GM12801 (cell line): ENCODE results near the gene TUBA8.

Experiments used
- CTCF ChIP-seq: IDR thresholded peaks from one replicate; pipeline ENCODE4 v1.5.1; 2011; ENCODE audit warnings: control low read depth; ENCODE audit not compliant: insufficient read length; ENCODE audit errors: extremely low read depth

Gene TUBA8

GRCh38 chr22:18075101-18075719 lies 35.4 kb upstream of the TUBA8 start:
- no peak for TF ChIP-seq CTCF

GRCh38 chr22:18075720-18076497 lies 34.7 kb upstream of the TUBA8 start:
- no peak for TF ChIP-seq CTCF

DNA sequence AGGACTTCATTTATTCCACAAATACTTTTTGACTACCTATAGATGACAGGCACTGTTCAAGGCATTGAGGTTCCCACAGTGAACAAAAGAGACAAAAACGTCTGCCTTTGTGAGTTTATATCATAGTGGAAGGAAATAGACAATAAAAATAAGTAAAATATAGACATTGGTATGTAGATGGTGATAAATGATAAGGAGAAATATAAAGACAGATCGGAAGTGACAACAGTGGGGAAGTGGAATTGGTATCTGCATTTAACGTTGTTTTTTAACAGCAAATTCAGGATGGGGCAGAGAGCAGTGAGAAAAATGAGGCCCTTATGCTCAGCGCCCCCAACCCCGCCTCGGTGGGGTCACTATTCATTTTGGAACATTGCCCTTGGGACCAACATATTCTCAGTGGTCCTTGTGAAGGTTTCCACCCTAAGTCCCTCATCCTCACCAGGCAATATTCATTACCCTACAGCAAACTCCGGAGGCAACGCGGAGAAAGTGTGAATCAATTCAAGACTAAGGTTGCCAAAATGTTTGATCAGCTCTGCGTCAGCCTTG lies 33.4 kb upstream of the TUBA8 start:
- no peak for TF ChIP-seq CTCF

- TF ChIP-seq CTCF = no peak
These were observed 32.8 kb upstream of the TUBA8 start, which contains the start of gene PEX26 for GRCh38 chr22:18077639-18078328. TSS of gene PEX26 (plus strand) at chr22:18077990. CDS start at chr22:18078377, 387 bp downstream.

- TF ChIP-seq CTCF = no peak
These were observed 32.1 kb upstream of the TUBA8 start for GRCh38 chr22:18078329-18079041.

GRCh38 chr22:18079706-18080233 lies 30.8 kb upstream of the TUBA8 start:
- no peak for TF ChIP-seq CTCF
